H9 (cell line): Measurements from ENCODE around the gene MRPS18A. TPM values are rescaled to one million over a fixed set of nuclear protein-coding genes. Genes with fewer than 3 reads are reported as not detected.
A peak's percentile ranks its signal among the peaks of the same experiment; 100 is the strongest.

ENCODE experiments used
- DNase-seq: peaks from one replicate; pipeline ENCODE4 v3.0.0-alpha.2; 2017
- H2AFZ ChIP-seq: one replicate; pipeline ENCODE4 v1.6.1; 2013; ENCODE audit warnings: mild to moderate bottlenecking, low read length, control low read depth, moderate library complexity
- H2AK5ac ChIP-seq: 2 replicates; pipeline ENCODE4 v1.6.1; 2013; ENCODE audit warnings: low read length, control low read depth, mixed read lengths; ENCODE audit not compliant: insufficient read length
- H2BK120ac ChIP-seq: one replicate; pipeline ENCODE4 v1.6.1; 2013; ENCODE audit warnings: low read depth, mild to moderate bottlenecking, low read length, control low read depth, inconsistent platforms; ENCODE audit not compliant: poor library complexity, severe bottlenecking
- H2BK12ac ChIP-seq: 2 replicates; pipeline ENCODE4 v1.6.1; 2013; ENCODE audit warnings: low read length, control low read depth, mixed read lengths, low read depth; ENCODE audit not compliant: insufficient read length
- H2BK15ac ChIP-seq: 2 replicates; pipeline ENCODE4 v1.6.1; 2013; ENCODE audit warnings: low read depth, low read length, control low read depth
- H2BK20ac ChIP-seq: one replicate; pipeline ENCODE4 v1.6.1; 2013; ENCODE audit warnings: low read depth, mild to moderate bottlenecking, low read length, control low read depth, inconsistent platforms; ENCODE audit not compliant: poor library complexity, severe bottlenecking
- H2BK5ac ChIP-seq: 2 replicates; pipeline ENCODE4 v1.6.1; 2013; ENCODE audit warnings: low read length, control low read depth, mixed read lengths; ENCODE audit not compliant: insufficient read length
- H3K14ac ChIP-seq: 2 replicates; pipeline ENCODE4 v1.6.1; 2013; ENCODE audit warnings: low read length, control low read depth; ENCODE audit not compliant: insufficient read depth
- H3K18ac ChIP-seq: 2 replicates; pipeline ENCODE4 v1.6.1; 2013; ENCODE audit warnings: low read depth, mild to moderate bottlenecking, mixed read lengths, low read length, control low read depth; ENCODE audit not compliant: insufficient read length
- H3K23ac ChIP-seq: 2 replicates; pipeline ENCODE4 v1.6.1; 2013; ENCODE audit warnings: low read length, control low read depth, mixed read lengths, low read depth; ENCODE audit not compliant: insufficient read length
- H3K23me2 ChIP-seq: 2 replicates; pipeline ENCODE4 v1.6.1; 2013; ENCODE audit warnings: low read depth, mild to moderate bottlenecking, mixed read lengths, low read length, control low read depth; ENCODE audit not compliant: insufficient read length, poor library complexity, severe bottlenecking
- H3K27ac ChIP-seq: 2 replicates; pipeline ENCODE4 v1.5.1; 2013; ENCODE audit warnings: low read length, control low read depth, mixed read lengths, low read depth; ENCODE audit not compliant: insufficient read length
- H3K27me3 ChIP-seq: 2 replicates; pipeline ENCODE4 v1.6.1; 2013; ENCODE audit warnings: low read length, control low read depth, inconsistent platforms; ENCODE audit not compliant: insufficient read depth
- H3K4ac ChIP-seq: 2 replicates; pipeline ENCODE4 v1.6.1; 2013; ENCODE audit warnings: low read depth, mild to moderate bottlenecking, control low read depth, inconsistent platforms, low read length, moderate library complexity
- H3K4me1 ChIP-seq: 2 replicates; pipeline ENCODE4 v1.6.1; 2013; ENCODE audit warnings: low read length, control low read depth, inconsistent platforms; ENCODE audit not compliant: insufficient read depth
- H3K4me2 ChIP-seq: 2 replicates; pipeline ENCODE4 v1.6.1; 2013; ENCODE audit warnings: low read length, control low read depth, mixed read lengths; ENCODE audit not compliant: insufficient read length, insufficient read depth
- H3K56ac ChIP-seq: 2 replicates; pipeline ENCODE4 v1.6.1; 2013; ENCODE audit warnings: low read depth, mild to moderate bottlenecking, mixed read lengths, low read length, control low read depth; ENCODE audit not compliant: insufficient read length
- H3K79me1 ChIP-seq: 2 replicates; pipeline ENCODE4 v1.6.1; 2013; ENCODE audit warnings: low read depth, mild to moderate bottlenecking, moderate library complexity, low read length, control low read depth, inconsistent platforms; ENCODE audit not compliant: insufficient read depth, poor library complexity, severe bottlenecking
- H3K79me2 ChIP-seq: 2 replicates; pipeline ENCODE4 v1.6.1; 2013; ENCODE audit warnings: low read length, control low read depth, inconsistent platforms; ENCODE audit not compliant: insufficient read depth
- H3K9ac ChIP-seq: 2 replicates; pipeline ENCODE4 v1.6.1; 2013; ENCODE audit warnings: low read length, control low read depth, mixed read lengths; ENCODE audit not compliant: insufficient read length; ENCODE audit errors: extremely low read depth
- H3K9me3 ChIP-seq: one replicate; pipeline ENCODE4 v1.6.1; 2013; ENCODE audit warnings: low read depth, low read length, inconsistent platforms; ENCODE audit not compliant: control insufficient read depth
- H3T11ph ChIP-seq: one replicate; pipeline ENCODE4 v1.6.1; 2013; ENCODE audit warnings: mild to moderate bottlenecking, low read length, control low read depth, inconsistent platforms
- H4K20me1 ChIP-seq: one replicate; pipeline ENCODE4 v1.6.1; 2013; ENCODE audit not compliant: control insufficient read depth, insufficient read length, insufficient read depth
- H4K5ac ChIP-seq: 2 replicates; pipeline ENCODE4 v1.6.1; 2013; ENCODE audit warnings: low read depth, mild to moderate bottlenecking, mixed read lengths, low read length, control low read depth; ENCODE audit not compliant: insufficient read length
- H4K8ac ChIP-seq: replicated peaks from 2 replicates; pipeline ENCODE4 v1.6.1; 2013; ENCODE audit warnings: low read length, control low read depth, mixed read lengths, low read depth; ENCODE audit not compliant: insufficient read length
- H4K91ac ChIP-seq: 2 replicates; pipeline ENCODE4 v1.6.1; 2013; ENCODE audit warnings: low read depth, mild to moderate bottlenecking, moderate library complexity, mixed read lengths, low read length, control low read depth; ENCODE audit not compliant: insufficient read length
- H3K27ac Mint-ChIP-seq, 3 experiments: 2 replicates in 2 of 3; 3 replicates in 1 of 3; pipeline ENCODE4 v1.8.0; 2020 to 2021; ENCODE audit warnings: mixed read lengths in 3 of 3, mild to moderate bottlenecking in 1 of 3, moderate library complexity in 1 of 3
- H3K27me3 Mint-ChIP-seq: 2 replicates; pipeline ENCODE4 v1.8.0; 2021; ENCODE audit warnings: low read depth, mild to moderate bottlenecking, moderate library complexity, mixed read lengths
- H3K36me3 Mint-ChIP-seq, 3 experiments: 2 replicates in 2 of 3; 3 replicates in 1 of 3; pipeline ENCODE4 v1.8.0; 2020 to 2021; ENCODE audit warnings: low read depth in 3 of 3, mixed read lengths in 3 of 3; ENCODE audit not compliant: insufficient read depth in 1 of 3
- H3K4me1 Mint-ChIP-seq, 2 experiments: 2 replicates each; pipeline ENCODE4 v1.8.0; 2020; ENCODE audit warnings: mixed read lengths in 2 of 2
- H3K4me3 Mint-ChIP-seq, 2 experiments: 2 replicates in 1 of 2; 3 replicates in 1 of 2; pipeline ENCODE4 v1.8.0; 2020 to 2021; ENCODE audit warnings: mild to moderate bottlenecking in 2 of 2, mixed read lengths in 2 of 2, moderate library complexity in 1 of 2
- H3K9me3 Mint-ChIP-seq, 2 experiments: 2 replicates in 1 of 2; 3 replicates in 1 of 2; pipeline ENCODE4 v1.8.0; 2020; ENCODE audit warnings: mild to moderate bottlenecking in 2 of 2, mixed read lengths in 2 of 2, moderate library complexity in 1 of 2
- WGBS: extraction: QIAGEN DNeasy Blood & Tissue Kit; methylation state at CpG from one replicate; pipeline ENCODE4 v1.1.7; 2013; ENCODE audit warnings: missing lambda C conversion rate, low lambda C conversion rate, mixed read lengths; ENCODE audit not compliant: insufficient read length; ENCODE audit errors: extremely low coverage; 5-methylcytosine and 5-hydroxymethylcytosine counted together
- total RNA-seq: library from RNA; stranded (reverse); gene quantifications from 2 replicates; pipeline ENCODE4 v1.2.1, GENCODE V29; 2021
- TF ChIP-seq, protein P1 (sequence below): fragments of 200-600 bp; sonication (generic); conservative IDR thresholded peaks from 3 replicates; pipeline ENCODE4 v1.8.0; 2021; ENCODE audit warnings: antibody characterized with exemption, mild to moderate bottlenecking

The MRPS18A gene
- total RNA-seq, 1 experiment from 2014 or later, result 65.1 TPM

DNA sequence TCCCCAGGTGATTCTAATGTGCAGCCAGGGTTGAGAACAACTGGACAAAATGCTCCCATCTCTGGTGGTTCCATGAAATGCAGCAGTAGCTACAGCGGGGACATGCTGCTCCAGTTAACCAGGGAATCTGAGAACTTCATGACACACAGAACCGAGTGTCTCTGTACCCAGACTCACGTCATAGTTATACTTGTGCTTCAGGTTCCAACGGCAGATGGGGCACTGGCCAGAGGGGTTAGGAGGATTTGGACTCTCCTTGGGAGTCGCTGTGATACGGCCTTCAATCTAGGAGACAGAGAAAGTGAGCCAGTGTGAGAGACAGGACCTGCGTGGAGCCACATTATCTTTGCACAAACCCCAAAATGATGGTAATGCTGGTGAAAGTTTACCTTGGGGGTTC is 9.2 kb downstream of the MRPS18A start:
- no peak overlapping the region for H3K4me3 Mint-ChIP-seq
- no peaks in the 10 kb centered on the region; the same call in 1 of the 2 replicates for H3K27me3 ChIP-seq
- no peak overlapping the region for H2BK20ac ChIP-seq
- no peak overlapping the region for H3T11ph ChIP-seq
- H3K4ac ChIP-seq, result no peak overlapping the region
- no peak overlapping the region for H3K18ac ChIP-seq
- no peak overlapping the region for H2BK5ac ChIP-seq
- no peaks in the 10 kb centered on the region for H3K9me3 ChIP-seq
- peaks cover 2% of the 10 kb centered on the region for H3K79me1 ChIP-seq
- H3K79me2 ChIP-seq, result no peaks in the 10 kb centered on the region; the same call in 1 of the 2 replicates
- no peak overlapping the region for H3K23ac ChIP-seq
- H4K5ac ChIP-seq, result no peak overlapping the region
- H3K14ac ChIP-seq, result no peak overlapping the region
- H3K4me1 Mint-ChIP-seq, result peaks cover 9% of the 10 kb centered on the region in 2 experiments
- TF ChIP-seq, protein P1, sequence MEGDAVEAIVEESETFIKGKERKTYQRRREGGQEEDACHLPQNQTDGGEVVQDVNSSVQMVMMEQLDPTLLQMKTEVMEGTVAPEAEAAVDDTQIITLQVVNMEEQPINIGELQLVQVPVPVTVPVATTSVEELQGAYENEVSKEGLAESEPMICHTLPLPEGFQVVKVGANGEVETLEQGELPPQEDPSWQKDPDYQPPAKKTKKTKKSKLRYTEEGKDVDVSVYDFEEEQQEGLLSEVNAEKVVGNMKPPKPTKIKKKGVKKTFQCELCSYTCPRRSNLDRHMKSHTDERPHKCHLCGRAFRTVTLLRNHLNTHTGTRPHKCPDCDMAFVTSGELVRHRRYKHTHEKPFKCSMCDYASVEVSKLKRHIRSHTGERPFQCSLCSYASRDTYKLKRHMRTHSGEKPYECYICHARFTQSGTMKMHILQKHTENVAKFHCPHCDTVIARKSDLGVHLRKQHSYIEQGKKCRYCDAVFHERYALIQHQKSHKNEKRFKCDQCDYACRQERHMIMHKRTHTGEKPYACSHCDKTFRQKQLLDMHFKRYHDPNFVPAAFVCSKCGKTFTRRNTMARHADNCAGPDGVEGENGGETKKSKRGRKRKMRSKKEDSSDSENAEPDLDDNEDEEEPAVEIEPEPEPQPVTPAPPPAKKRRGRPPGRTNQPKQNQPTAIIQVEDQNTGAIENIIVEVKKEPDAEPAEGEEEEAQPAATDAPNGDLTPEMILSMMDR, result no peak
- H4K20me1 ChIP-seq, result no peaks in the 10 kb centered on the region
- no CpG with 5 or more reads among the region's 7 CpGs for WGBS
- no peaks in the 10 kb centered on the region for H3K27me3 Mint-ChIP-seq
- no peak overlapping the region for H3K9ac ChIP-seq
- no peak overlapping the region for H3K27ac ChIP-seq
- H3K4me1 ChIP-seq, result no peaks in the 10 kb centered on the region
- H3K56ac ChIP-seq, result no peak overlapping the region
- no peaks in the 10 kb centered on the region for H3K9me3 Mint-ChIP-seq
- H3K27ac Mint-ChIP-seq, result peak overlapping the region in 1 of 3 experiments; percentile 48; a peak in 1 of 7 replicates
- no peak for DNase-seq
- no peak overlapping the region for H2BK15ac ChIP-seq
- no peak overlapping the region for H2AK5ac ChIP-seq
- no peak overlapping the region for H2BK12ac ChIP-seq
- no peak overlapping the region for H2BK120ac ChIP-seq
- H3K23me2 ChIP-seq, result no peaks in the 10 kb centered on the region
- no peak overlapping the region for H3K4me2 ChIP-seq
- H4K91ac ChIP-seq, result no peak overlapping the region
- no peak overlapping the region for H2AFZ ChIP-seq
- H4K8ac ChIP-seq, result no peak overlapping the region
- peaks cover 37 to 70% (median 45%) of the 10 kb centered on the region in 3 experiments; a peak in 6 of 7 replicates for H3K36me3 Mint-ChIP-seq
